Measurements from ENCODE around the gene PTER.

DNA sequence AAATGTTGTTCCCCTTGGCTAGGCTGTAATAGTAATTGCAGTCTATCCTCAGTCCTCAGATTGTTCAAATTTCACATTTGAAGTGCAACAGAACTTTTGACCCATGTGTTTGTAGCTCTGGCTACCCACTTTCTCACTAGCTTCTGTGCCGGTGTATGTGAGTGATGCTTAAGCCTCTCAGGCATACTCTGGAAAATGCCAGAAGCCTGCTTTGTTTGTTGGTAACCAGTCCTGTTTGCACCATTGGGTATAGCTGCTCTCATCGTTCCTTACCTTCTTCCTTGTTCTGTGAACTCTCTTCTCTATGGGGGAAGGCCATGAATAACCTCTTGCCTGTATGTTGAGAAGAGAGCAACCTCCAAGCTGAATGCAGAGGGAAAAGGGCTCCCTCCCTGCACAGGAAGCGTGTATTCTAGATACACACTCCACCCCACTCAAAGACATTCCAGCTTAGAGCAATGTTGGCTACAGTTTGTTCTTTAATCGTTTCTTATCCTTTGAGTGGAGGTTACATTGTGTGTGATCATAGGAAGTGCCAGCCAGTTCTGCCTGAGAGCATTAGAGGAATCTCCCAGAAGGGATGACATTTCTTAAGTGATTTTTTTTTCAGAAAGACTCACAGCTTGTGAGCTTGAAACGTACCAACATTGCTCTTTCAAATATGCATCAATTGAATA is 44.4 kb downstream of the PTER start:
- TF ChIP-seq POLR2AphosphoS2 (IDR thresholded peaks at IDR 0.05; ENCODE audit: low read depth, low read length) (no peak), RFX5 (IDR thresholded peaks at IDR 0.05; ENCODE audit: low read depth, low read length) (no peak), IKZF1 (conservative IDR thresholded peaks at IDR 0.05) (no peak), NFIC (IDR thresholded peaks at IDR 0.05; ENCODE audit: low read depth, low read length) (no peak), ZNF274 (IDR thresholded peaks at IDR 0.05; ENCODE audit: insufficient read depth, insufficient read length) (no peak), POLR2A (IDR thresholded peaks at IDR 0.05; ENCODE audit: low read depth, low read length) (no peak), RB1 (IDR thresholded peaks at IDR 0.05; ENCODE audit: borderline replicate concordance) (no peak), EZH2 (IDR thresholded peaks at IDR 0.05; ENCODE audit: borderline replicate concordance, control insufficient read depth, low read depth, low read length) (no peak), MXI1 (IDR thresholded peaks at IDR 0.05; ENCODE audit: low read depth, low read length) (no peak), SP1 (IDR thresholded peaks at IDR 0.05; ENCODE audit: low read depth, low read length) (no peak)
- TF ChIP-seq, protein P1, sequence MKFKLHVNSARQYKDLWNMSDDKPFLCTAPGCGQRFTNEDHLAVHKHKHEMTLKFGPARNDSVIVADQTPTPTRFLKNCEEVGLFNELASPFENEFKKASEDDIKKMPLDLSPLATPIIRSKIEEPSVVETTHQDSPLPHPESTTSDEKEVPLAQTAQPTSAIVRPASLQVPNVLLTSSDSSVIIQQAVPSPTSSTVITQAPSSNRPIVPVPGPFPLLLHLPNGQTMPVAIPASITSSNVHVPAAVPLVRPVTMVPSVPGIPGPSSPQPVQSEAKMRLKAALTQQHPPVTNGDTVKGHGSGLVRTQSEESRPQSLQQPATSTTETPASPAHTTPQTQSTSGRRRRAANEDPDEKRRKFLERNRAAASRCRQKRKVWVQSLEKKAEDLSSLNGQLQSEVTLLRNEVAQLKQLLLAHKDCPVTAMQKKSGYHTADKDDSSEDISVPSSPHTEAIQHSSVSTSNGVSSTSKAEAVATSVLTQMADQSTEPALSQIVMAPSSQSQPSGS (IDR thresholded peaks at IDR 0.05; ENCODE audit: low read length), result no peak
- TF ChIP-seq, protein P2, sequence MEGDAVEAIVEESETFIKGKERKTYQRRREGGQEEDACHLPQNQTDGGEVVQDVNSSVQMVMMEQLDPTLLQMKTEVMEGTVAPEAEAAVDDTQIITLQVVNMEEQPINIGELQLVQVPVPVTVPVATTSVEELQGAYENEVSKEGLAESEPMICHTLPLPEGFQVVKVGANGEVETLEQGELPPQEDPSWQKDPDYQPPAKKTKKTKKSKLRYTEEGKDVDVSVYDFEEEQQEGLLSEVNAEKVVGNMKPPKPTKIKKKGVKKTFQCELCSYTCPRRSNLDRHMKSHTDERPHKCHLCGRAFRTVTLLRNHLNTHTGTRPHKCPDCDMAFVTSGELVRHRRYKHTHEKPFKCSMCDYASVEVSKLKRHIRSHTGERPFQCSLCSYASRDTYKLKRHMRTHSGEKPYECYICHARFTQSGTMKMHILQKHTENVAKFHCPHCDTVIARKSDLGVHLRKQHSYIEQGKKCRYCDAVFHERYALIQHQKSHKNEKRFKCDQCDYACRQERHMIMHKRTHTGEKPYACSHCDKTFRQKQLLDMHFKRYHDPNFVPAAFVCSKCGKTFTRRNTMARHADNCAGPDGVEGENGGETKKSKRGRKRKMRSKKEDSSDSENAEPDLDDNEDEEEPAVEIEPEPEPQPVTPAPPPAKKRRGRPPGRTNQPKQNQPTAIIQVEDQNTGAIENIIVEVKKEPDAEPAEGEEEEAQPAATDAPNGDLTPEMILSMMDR (IDR thresholded peaks at IDR 0.05 in 2 of 3, conservative IDR thresholded peaks at IDR 0.05 in 1 of 3; ENCODE audit: control insufficient read depth in 2 of 3, extremely low read depth in 1 of 3, insufficient read depth in 1 of 3, low read depth in 3 of 3, low read length in 3 of 3), result no peak
